A549 (cell line): ENCODE measurements around the gene CACNA1H.
"Not testable (repeated sequence)": the region's sequence is repeated elsewhere in the genome, so short reads cannot be mapped to it uniquely, and the experiment has no call there.

Experiments
- KDM5A ChIP-seq: fragments of 200-600 bp; sonication (generic); IDR thresholded peaks from 2 replicates; pipeline ENCODE4 v1.6.1; 2016; ENCODE audit warnings: antibody characterized with exemption, mild to moderate bottlenecking
- MYC ChIP-seq: IDR thresholded peaks from 2 replicates; pipeline ENCODE4 v1.6.1; 2012; ENCODE audit warnings: mild to moderate bottlenecking, inconsistent platforms, low read length, improper control_type of control experiment, borderline replicate concordance

GRCh38 chr16:1238909-1239308 is 86.0 kb downstream of the CACNA1H start:
- TF ChIP-seq KDM5A, MYC: not testable (repeated sequence)
